Right lobe of liver (tissue), 5 donors: ENCODE measurements around the gene MIEF1. TPM values are rescaled to one million over a fixed set of nuclear protein-coding genes. Genes with fewer than 3 reads are reported as not detected.

Experiments used
- total RNA-seq, 6 experiments: library from RNA; depleted of rRNA in 2 of 6; stranded (reverse); fragments of >200 nt in 2 of 6; fragmentation: NEBNext Ultra II Directional in 3 of 6; extraction: Animal tissue kit (Norgen Biotek cat#: 25700) in 3 of 6; gene quantifications; one replicate each; pipeline versions ENCODE4 v1.1.0 to v1.2.4, GENCODE V29; 2016 to 2023
- donor health status: DM: no; HTN: no; CAD: no.
- donor health status: DM: no; HTN: no; CAD: no.
- donor health status: DM: no; HTN: yes; CAD: no.
- donor health status: DM: no; HTN: yes; CAD: no.

Gene MIEF1
- total RNA-seq, 6 experiments from 2014 or later, result 17.4 to 24.4 (median 21.5) TPM

Other genes with a start within 250 kb of the MIEF1 start
- 100 to 1,000 TPM; 648 to 905 (median 743) TPM for gene RPL3, start 182.7 kb upstream of the MIEF1 start, total RNA-seq
- 1 to 10 TPM in 5 of 6 experiments, under 1 TPM in 1; 0.74 to 3.2 (median 2.2) TPM for gene SYNGR1, start 152.3 kb upstream of the MIEF1 start, total RNA-seq
- 10 to 100 TPM in 4 of 6 experiments, 1 to 10 TPM in 2; 8.9 to 17.0 (median 11.1) TPM for gene TAB1, start 102.5 kb upstream of the MIEF1 start, total RNA-seq
- under 1 TPM in 5 of 6 experiments, not detected in 1; 0.05 to 0.38 (median 0.07) TPM for gene MGAT3, start 45.3 kb upstream of the MIEF1 start, total RNA-seq
- 100 to 1,000 TPM; 114 to 187 (median 157) TPM for gene ATF4, start 18.3 kb downstream of the MIEF1 start, total RNA-seq
- 100 to 1,000 TPM in 2 of 6 experiments, 10 to 100 TPM in 4; 31.0 to 104 (median 32.8) TPM for gene RPS19BP1, start 30.5 kb downstream of the MIEF1 start, total RNA-seq
- gene CACNA1I, start 68.5 kb downstream of the MIEF1 start, total RNA-seq, result under 1 TPM in 1 of 6 experiments, not detected in 5; 0.06 TPM